Osteocyte (in vitro differentiated cells): ENCODE data around the gene TBX21. TPM values are rescaled to one million over a fixed set of nuclear protein-coding genes. Genes with fewer than 3 reads are reported as not detected.

Experiments
- DNase-seq: peaks from one replicate; pipeline ENCODE4 v3.0.0; 2021; ENCODE audit warnings: mixed read lengths; ENCODE audit not compliant: unreplicated experiment; ENCODE audit errors: extremely low spot score
- H3K27ac Mint-ChIP-seq: one replicate; pipeline ENCODE4 v1.8.0; 2021; ENCODE audit warnings: mild to moderate bottlenecking, mixed read lengths; ENCODE audit not compliant: unreplicated experiment
- H3K27me3 Mint-ChIP-seq: one replicate; pipeline ENCODE4 v1.8.0; 2021; ENCODE audit warnings: mixed read lengths; ENCODE audit not compliant: unreplicated experiment
- H3K36me3 Mint-ChIP-seq: one replicate; pipeline ENCODE4 v1.8.0; 2021; ENCODE audit warnings: mixed read lengths; ENCODE audit not compliant: unreplicated experiment
- H3K4me1 Mint-ChIP-seq: one replicate; pipeline ENCODE4 v1.8.0; 2021; ENCODE audit warnings: mixed read lengths; ENCODE audit not compliant: unreplicated experiment
- H3K4me3 Mint-ChIP-seq: one replicate; pipeline ENCODE4 v1.8.0; 2021; ENCODE audit warnings: mild to moderate bottlenecking, moderate library complexity, mixed read lengths; ENCODE audit not compliant: unreplicated experiment
- H3K9me3 Mint-ChIP-seq: one replicate; pipeline ENCODE4 v1.8.0; 2021; ENCODE audit warnings: mixed read lengths; ENCODE audit not compliant: unreplicated experiment
- CTCF ChIP-seq: fragments of 200-600 bp; sonication (generic); IDR thresholded peaks from 2 replicates; pipeline ENCODE4 v1.5.0; 2021; ENCODE audit warnings: antibody characterized with exemption, mild to moderate bottlenecking, moderate library complexity
- total RNA-seq: library from RNA; stranded (reverse); gene quantifications from 2 replicates; pipeline ENCODE4 v1.2.1, GENCODE V29; 2021

The TBX21 gene
- total RNA-seq, 1 donor from 2014 or later, result not detected

DNA sequence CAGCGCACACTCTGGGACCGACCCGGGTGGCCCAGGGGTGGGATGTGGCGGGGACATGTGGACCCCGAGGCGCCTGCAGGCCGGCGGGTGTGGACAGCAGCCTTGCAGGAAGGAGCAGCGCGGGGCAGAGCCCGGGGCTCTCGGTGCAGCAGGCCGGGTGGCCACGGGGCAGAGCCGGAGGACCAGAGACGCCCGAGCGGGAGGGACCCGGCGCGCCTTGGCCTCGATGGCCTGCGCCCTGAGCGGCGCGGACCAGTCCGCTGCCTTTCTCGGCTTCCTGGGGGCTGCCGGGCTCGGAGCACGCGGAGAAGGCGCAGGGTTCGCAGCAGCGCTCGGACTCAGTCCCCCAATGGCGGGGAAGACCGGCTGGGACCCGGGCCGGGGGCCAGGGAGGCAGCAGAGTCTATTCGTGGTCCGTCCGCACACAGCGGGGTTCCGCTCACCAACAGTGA is 45.2 kb downstream of the TBX21 start:
- Mint-ChIP-seq H3K4me1 (no peaks in the 10 kb centered on the region), H3K4me3 (no peak overlapping the region), H3K9me3 (no peaks in the 10 kb centered on the region), H3K36me3 (no peaks in the 10 kb centered on the region), H3K27me3 (peaks cover 54% of the 10 kb centered on the region), H3K27ac (no peak overlapping the region)
- peak; percentile 86 for DNase-seq
- no peak for TF ChIP-seq CTCF

DNA sequence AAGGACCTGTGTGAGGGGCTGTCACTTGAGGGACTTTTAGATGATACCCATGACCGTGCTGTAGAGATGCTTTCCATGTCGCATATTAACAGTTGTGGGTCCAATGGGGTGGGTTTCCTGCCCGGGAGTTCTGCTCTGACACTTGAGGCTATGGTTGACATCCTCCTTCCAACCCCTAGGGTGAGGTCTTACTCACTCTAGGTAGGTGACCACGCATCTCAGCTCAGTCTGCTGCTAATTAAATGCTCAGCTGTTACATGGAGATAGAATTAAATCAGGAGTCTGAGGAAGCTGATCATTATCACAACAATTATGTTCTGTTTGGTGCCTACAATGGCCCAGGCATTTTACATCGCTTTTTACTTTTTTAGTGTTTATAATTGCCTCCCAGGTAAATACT is 48.4 kb downstream of the TBX21 start:
- Mint-ChIP-seq H3K4me1 (no peaks in the 10 kb centered on the region), H3K9me3 (no peaks in the 10 kb centered on the region), H3K27me3 (peaks cover 49% of the 10 kb centered on the region), H3K27ac (no peak overlapping the region), H3K4me3 (no peak overlapping the region), H3K36me3 (no peaks in the 10 kb centered on the region)
- no peak for TF ChIP-seq CTCF
- DNase-seq, result no peak

GRCh38 chr17:47785538-47786123 is 52.6 kb downstream of the TBX21 start:
- DNase-seq, result peak; percentile 64
- TF ChIP-seq CTCF, result no peak
- no peak overlapping the region for H3K4me3 Mint-ChIP-seq

DNA sequence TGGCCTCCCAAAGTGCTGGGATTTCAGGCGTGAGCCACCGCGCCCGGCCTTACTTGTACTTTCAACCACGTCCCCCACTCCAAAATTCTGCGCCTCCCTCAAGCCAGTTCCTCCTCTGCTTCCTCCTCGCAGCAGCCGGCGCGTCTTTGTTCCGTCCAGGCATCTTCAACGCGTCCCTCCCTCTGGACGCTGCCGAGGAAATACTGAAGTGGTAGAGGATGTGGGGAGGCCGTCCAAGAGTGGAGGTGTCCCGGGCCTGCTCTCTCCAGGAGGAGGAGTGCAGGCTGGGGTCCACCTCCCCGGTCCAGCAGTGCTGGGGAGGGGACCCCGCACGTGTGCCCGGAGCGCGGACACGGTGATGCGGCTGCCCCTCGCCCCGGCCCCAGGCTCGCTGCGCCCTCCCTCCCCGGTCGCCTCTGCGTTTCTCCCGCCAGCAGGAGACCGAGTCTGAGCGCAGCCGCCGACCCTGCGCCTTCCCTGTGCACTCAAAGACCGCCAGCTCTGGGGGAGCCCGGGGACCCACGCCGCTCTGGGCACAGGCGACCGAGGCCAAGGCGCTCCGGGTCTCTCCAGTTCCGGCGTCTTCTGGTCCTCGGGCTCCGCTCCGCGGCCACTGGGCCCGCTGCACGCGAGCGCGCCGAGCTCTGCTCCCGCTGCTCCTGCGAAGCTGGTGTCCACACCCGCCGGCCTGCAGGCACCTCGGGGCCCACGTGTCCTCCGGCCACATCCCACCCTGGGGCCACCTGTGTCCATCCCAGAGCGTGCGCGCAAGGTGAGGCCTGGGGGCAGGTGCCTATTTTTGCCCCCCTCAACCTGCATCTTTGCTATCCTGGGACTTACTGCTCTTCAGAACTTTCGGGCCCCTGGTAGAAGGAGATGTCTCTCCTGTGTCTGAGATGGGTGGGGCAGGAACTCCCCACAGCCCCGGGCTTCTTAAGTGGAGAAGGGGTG is 56.9 kb downstream of the TBX21 start:
- peak; percentile 85 for DNase-seq
- Mint-ChIP-seq H3K4me1 (peaks cover 11% of the 10 kb centered on the region), H3K9me3 (no peaks in the 10 kb centered on the region), H3K27ac (no peak overlapping the region), H3K27me3 (peaks cover 71% of the 10 kb centered on the region), H3K4me3 (peak overlapping the region; percentile 65), H3K36me3 (no peaks in the 10 kb centered on the region)
- TF ChIP-seq CTCF, result peak; percentile 64

More at GRCh38 chr17:47785538-47786123, 52.6 kb downstream of the TBX21 start:
- peaks cover 66% of the 10 kb centered on the region for H3K27me3 Mint-ChIP-seq
- H3K27ac Mint-ChIP-seq, result no peak overlapping the region
- H3K9me3 Mint-ChIP-seq, result no peaks in the 10 kb centered on the region
- no peaks in the 10 kb centered on the region for H3K36me3 Mint-ChIP-seq
- H3K4me1 Mint-ChIP-seq, result peaks cover 9% of the 10 kb centered on the region

GRCh38 chr17:47791025-47791424 is 58.0 kb downstream of the TBX21 start:
- Mint-ChIP-seq H3K36me3 (no peaks in the 10 kb centered on the region), H3K4me1 (peaks cover 11% of the 10 kb centered on the region), H3K4me3 (no peak overlapping the region), H3K9me3 (no peaks in the 10 kb centered on the region), H3K27ac (no peak overlapping the region), H3K27me3 (peaks cover 73% of the 10 kb centered on the region)
- no peak for DNase-seq
- TF ChIP-seq CTCF, result no peak
